Adrenal gland (tissue), 12 donors: ENCODE results near the gene LAMP1. TPM values are rescaled to one million over a fixed set of nuclear protein-coding genes. Genes with fewer than 3 reads are reported as not detected.

Source experiments
- DNase-seq, 7 donors: peaks; one replicate each; pipeline ENCODE4 v3.0.0-alpha.2; 2019 to 2020
- H3K27ac ChIP-seq, 5 donors: fragments of 200-600 bp; sonication (generic) in 4 of 5; 1 replicate in 3 of 5; 2 replicates in 2 of 5; pipeline versions ENCODE4 v1.5.1 to v1.8.0; 2016 to 2020; ENCODE audit warnings: mild to moderate bottlenecking in 1 of 5
- H3K27me3 ChIP-seq: fragments of 200-600 bp; 2 replicates; pipeline ENCODE4 v1.8.0; 2021
- H3K36me3 ChIP-seq, 2 donors: fragments of 200-600 bp; replicated peaks in 1 of 2; 1 replicate in 1 of 2; 2 replicates in 1 of 2; pipeline versions ENCODE4 v1.5.1 to v1.8.0; 2018 to 2022
- H3K4me1 ChIP-seq, 2 donors: fragments of 200-600 bp; replicated peaks in 1 of 2; 1 replicate in 1 of 2; 2 replicates in 1 of 2; pipeline versions ENCODE4 v1.5.1 to v1.8.0; 2018 to 2021
- H3K4me3 ChIP-seq, 4 donors: fragments of 200-600 bp; sonication (generic) in 3 of 4; one replicate each; pipeline ENCODE4 v1.5.1; 2016 to 2018
- H3K9me3 ChIP-seq, 3 donors: fragments of 200-600 bp; sonication (generic) in 1 of 3; replicated peaks in 1 of 3; 1 replicate in 2 of 3; 2 replicates in 1 of 3; pipeline versions ENCODE4 v1.5.1 to v1.8.0; 2016 to 2021
- CTCF ChIP-seq, 6 experiments: fragments of 450-650 bp in 4 of 6; fragments of 200-600 bp in 2 of 6; sonication (generic) in 1 of 6; IDR thresholded peaks; 1 replicate in 5 of 6; 2 replicates in 1 of 6; pipeline versions ENCODE4 v1.5.1 to v1.8.0; 2016 to 2021; ENCODE audit warnings: antibody characterized with exemption in 6 of 6, mild to moderate bottlenecking in 2 of 6, moderate library complexity in 1 of 6
- POLR2A ChIP-seq, 2 donors: fragments of 450-650 bp; IDR thresholded peaks; one replicate each; pipeline ENCODE4 v1.6.1; 2017; ENCODE audit warnings: antibody characterized with exemption in 2 of 2, mild to moderate bottlenecking in 2 of 2, moderate library complexity in 1 of 2
- WGBS, 4 donors: extraction: QIAGEN DNeasy Blood & Tissue Kit in 2 of 4; methylation state at CpG; one replicate each; pipeline versions ENCODE4 v1.1.5 to v1.1.7; 2013 to 2017; 5-methylcytosine and 5-hydroxymethylcytosine counted together
- intact Hi-C, 2 donors: fragments of 100-400 bp; cut with DNase I; formaldehyde crosslinking; loops; one replicate each; pipeline versions ENCODE4 v1.14.1 to v1.15.0; 2022 to 2023
- polyA plus RNA-seq, 3 donors: library from polyadenylated mRNA; stranded (reverse); fragments of 200-250 nt in 2 of 3; fragments of 350-450 nt in 1 of 3; fragmentation: Illumina TruSeq in 1 of 3; extraction: RNeasy Lipid Tissue Mini Kit (QIAGEN cat#74804) in 1 of 3; gene quantifications; one replicate each; pipeline ENCODE4 v1.2.3, GENCODE V29; 2013 to 2014
- total RNA-seq, 9 donors: library from RNA; depleted of rRNA in 4 of 9; stranded (reverse); fragments of >200 nt in 4 of 9; fragments of 120-200 nt in 1 of 9; fragmentation: NEBNext Ultra II Directional in 1 of 9; extraction: Animal tissue kit (Norgen Biotek cat#: 25700) in 1 of 9; gene quantifications; one replicate each; pipeline versions ENCODE4 v1.1.0 to v1.2.4, GENCODE V29; 2013 to 2023
- donor health status: healthy with polysubstance abuse.
- donor health status: Bipolar disorder and iron deficiency.
- donor health status: DM: yes; HTN: yes; CAD: no.
- donor health status: DM: no; HTN: no; CAD: no.
- donor health status: DM: no; HTN: no; CAD: no.
- donor health status: DM: yes; HTN: yes; CAD: no.

LAMP1 gene
- total and polyA plus RNA-seq, 12 donors: 40.6 to 267 (median 172) TPM

GRCh38 chr13:113354831-113355610 is 58.0 kb downstream of the LAMP1 start:
- no peak for DNase-seq
- no peak for TF ChIP-seq POLR2A (IDR thresholded peaks at IDR 0.05)
- no peak for TF ChIP-seq CTCF (IDR thresholded peaks at IDR 0.05)
- intact Hi-C loops: no loop called here
- Histone ChIP-seq H3K9me3 (no peaks in the 10 kb centered on the region), H3K4me3 (no peak overlapping the region), H3K27ac (no peak overlapping the region), H3K27me3 (no peaks in the 10 kb centered on the region), H3K4me1 (peaks cover 0 to 7% of the 10 kb centered on the region in 2 donors), H3K36me3 (no peaks in the 10 kb centered on the region)
- WGBS, 4 donors: 95 to 98% (median 96%) methylated on average over 41 of the region's 41 CpGs

GRCh38 chr13:113355621-113356020 is 58.6 kb downstream of the LAMP1 start:
- Histone ChIP-seq H3K9me3 (no peaks in the 10 kb centered on the region), H3K4me1 (peaks cover 0 to 7% of the 10 kb centered on the region in 2 donors), H3K4me3 (no peak overlapping the region), H3K27ac (no peak overlapping the region), H3K27me3 (no peaks in the 10 kb centered on the region), H3K36me3 (no peaks in the 10 kb centered on the region)
- intact Hi-C loops: no loop called here
- TF ChIP-seq CTCF (IDR thresholded peaks at IDR 0.05): no peak
- no peak for TF ChIP-seq POLR2A (IDR thresholded peaks at IDR 0.05)
- no peak for DNase-seq
- WGBS, 4 donors: 86 to 90% (median 89%) methylated on average over 10 of the region's 10 CpGs

GRCh38 chr13:113356596-113356995 is 59.6 kb downstream of the LAMP1 start:
- no peak overlapping the region for H3K27ac ChIP-seq
- no peak for TF ChIP-seq POLR2A (IDR thresholded peaks at IDR 0.05)
- no peak for TF ChIP-seq CTCF (IDR thresholded peaks at IDR 0.05)
- peaks cover 0 to 3% of the 10 kb centered on the region in 2 donors for H3K4me1 ChIP-seq
- no peak overlapping the region for H3K4me3 ChIP-seq
- 57 to 66% (median 63%) methylated on average over 4 of the region's 4 CpGs for WGBS, 4 donors
- intact Hi-C loops: no loop called here
- H3K36me3 ChIP-seq: no peaks in the 10 kb centered on the region
- no peaks in the 10 kb centered on the region for H3K27me3 ChIP-seq
- DNase-seq: no peak
- H3K9me3 ChIP-seq: no peaks in the 10 kb centered on the region

GRCh38 chr13:113357529-113357928 is 60.5 kb downstream of the LAMP1 start:
- DNase-seq: no peak

More at GRCh38 chr13:113357529-113357928, 60.5 kb downstream of the LAMP1 start:
- TF ChIP-seq CTCF (IDR thresholded peaks at IDR 0.05) (no peak), POLR2A (IDR thresholded peaks at IDR 0.05) (no peak)
- H3K9me3 ChIP-seq: no peaks in the 10 kb centered on the region
- no peak overlapping the region for H3K4me3 ChIP-seq
- H3K27ac ChIP-seq: no peak overlapping the region
- H3K36me3 ChIP-seq: no peaks in the 10 kb centered on the region
- WGBS, 4 donors: 77 to 89% (median 87%) methylated on average over 5 of the region's 5 CpGs
- no peaks in the 10 kb centered on the region for H3K27me3 ChIP-seq
- peaks cover 0 to under 1% of the 10 kb centered on the region in 2 donors for H3K4me1 ChIP-seq
- intact Hi-C loops: no loop called here
